HG03457 (cell line): Measurements from ENCODE around the gene PIGV.

Experiments
- ATAC-seq: cut with Tn5 transposase; IDR thresholded peaks from one replicate; pipeline ENCODE4 v1.9.1; 2021; ENCODE audit warnings: moderate number of reproducible peaks; ENCODE audit not compliant: unreplicated experiment

The PIGV gene

GRCh38 chr1:26772687-26773086, 15.1 kb upstream of the PIGV start:
- ATAC-seq = no peak

GRCh38 chr1:26774462-26774861, 13.3 kb upstream of the PIGV start:
- ATAC-seq = no peak

GRCh38 chr1:26775666-26776065, 12.1 kb upstream of the PIGV start:
- ATAC-seq = no peak

- ATAC-seq = no peak
These were observed 8.6 kb upstream of the PIGV start for GRCh38 chr1:26779098-26779668.

- no peak for ATAC-seq
These were observed 7.3 kb upstream of the PIGV start for GRCh38 chr1:26780344-26780957.

GRCh38 chr1:26781206-26781825, 6.4 kb upstream of the PIGV start:
- ATAC-seq = no peak

- no peak for ATAC-seq
These were observed 5.1 kb upstream of the PIGV start for GRCh38 chr1:26782521-26783212.

GRCh38 chr1:26783646-26784022, 4.1 kb upstream of the PIGV start:
- no peak for ATAC-seq

- ATAC-seq = no peak
These were observed 3.5 kb upstream of the PIGV start for GRCh38 chr1:26784023-26784871.

- ATAC-seq = no peak
These were observed 2.9 kb upstream of the PIGV start for GRCh38 chr1:26784886-26785285.

GRCh38 chr1:26785611-26786436, 1.9 kb upstream of the PIGV start:
- no peak for ATAC-seq

- ATAC-seq = no peak
These were observed 1.0 kb upstream of the PIGV start for GRCh38 chr1:26786437-26787380.

GRCh38 chr1:26787381-26787705, 407 bp upstream of the PIGV start:
- ATAC-seq = peak; percentile 28

GRCh38 chr1:26788515-26788785, 700 bp downstream of the PIGV start:
- no peak for ATAC-seq

GRCh38 chr1:26788836-26789611, 1.3 kb downstream of the PIGV start:
- no peak for ATAC-seq

GRCh38 chr1:26789612-26789865, 1.8 kb downstream of the PIGV start:
- no peak for ATAC-seq

- no peak for ATAC-seq
These were observed 2.2 kb downstream of the PIGV start for GRCh38 chr1:26789931-26790330.

- no peak for ATAC-seq
These were observed 2.8 kb downstream of the PIGV start for GRCh38 chr1:26790551-26790953.

- no peak for ATAC-seq
These were observed 3.4 kb downstream of the PIGV start for GRCh38 chr1:26791148-26791547.
